ENCODE results near the gene WFS1. TPM values are rescaled to one million over a fixed set of nuclear protein-coding genes. Genes with fewer than 3 reads are reported as not detected.

The WFS1 gene
- total RNA-seq, 1 donor from 2014 or later: 199 TPM

DNA sequence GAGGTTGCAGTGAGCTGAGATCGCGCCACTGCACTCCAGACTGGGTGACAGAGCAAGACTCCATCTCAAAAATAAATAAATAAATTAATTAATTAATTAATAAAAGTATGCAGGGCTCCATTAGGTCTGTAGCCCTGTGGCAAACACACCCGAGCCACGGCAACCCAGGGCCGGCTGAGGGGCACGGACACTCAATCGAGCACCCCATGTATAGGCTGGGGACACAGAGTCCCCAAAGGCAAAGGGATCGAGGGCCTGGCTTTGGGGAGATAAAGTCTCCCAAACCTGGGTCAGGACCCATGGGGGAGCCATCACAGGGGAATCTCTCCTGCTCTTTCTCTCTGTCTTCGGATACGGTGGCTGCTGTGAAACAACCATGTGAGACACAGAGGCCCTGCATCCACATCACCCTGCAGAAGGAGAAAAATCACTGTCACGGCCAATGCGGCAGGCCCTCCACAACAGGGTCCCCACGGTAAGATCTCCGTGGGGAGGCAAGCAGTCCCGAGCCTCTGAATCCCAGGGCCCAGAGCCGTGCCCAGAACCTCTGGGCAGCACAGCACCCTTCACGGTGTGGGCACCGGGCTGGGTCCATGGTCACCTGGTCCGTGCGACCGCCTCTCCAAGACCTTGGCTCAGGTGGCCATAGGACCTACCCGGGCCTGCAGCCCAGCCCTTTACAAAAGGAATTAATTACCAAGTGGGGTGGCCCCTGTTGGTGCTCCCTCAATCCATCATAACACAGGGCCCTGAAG lies 81.8 kb downstream of the WFS1 start:
- DNase-seq (ENCODE audit: extremely low read depth, low read depth, low spot score): no peak

- DNase-seq (ENCODE audit: extremely low read depth, low read depth, low spot score): no peak
These were observed 82.5 kb downstream of the WFS1 start for GRCh38 chr4:6352031-6352692.

Other genes starting within 250 kb of the WFS1 start
- not detected in 2 replicates for gene JAKMIP1, start 69.3 kb upstream of the WFS1 start, total RNA-seq
- 0.24 and 0.41 TPM in 2 replicates for gene PPP2R2C, start 202.8 kb downstream of the WFS1 start, total RNA-seq